ENCODE data around the gene CAMK1D. TPM values are rescaled to one million over a fixed set of nuclear protein-coding genes. Genes with fewer than 3 reads are reported as not detected.

The CAMK1D gene
- total and polyA plus RNA-seq, 2 donors (not counting 3 experiments of a cell fraction or from before 2014, with no cell fraction given): 0.37 to 4.2 TPM

- Histone ChIP-seq H3K27ac (ENCODE audit: insufficient read depth, low read depth, low read length) (no peak overlapping the region), H3K79me2 (ENCODE audit: control insufficient read depth, insufficient read depth, low read length) (no peaks in the 10 kb centered on the region), H3K9me1 (replicated peaks; ENCODE audit: control insufficient read depth, extremely low read depth, insufficient read depth, low read length) (no peaks in the 10 kb centered on the region), H4K20me1 (replicated peaks; ENCODE audit: control insufficient read depth, extremely low read depth, insufficient read depth, low read length) (no peaks in the 10 kb centered on the region), H3K27me3 (ENCODE audit: control insufficient read depth in 2 of 2, insufficient read depth in 2 of 2, low read length in 2 of 2) (peaks cover 0 to 1% of the 10 kb centered on the region in 2 experiments), H3K4me2 (ENCODE audit: insufficient read depth, low read length) (no peak overlapping the region), H3K9ac (replicated peaks; ENCODE audit: extremely low read depth, insufficient read depth, low read length) (no peak overlapping the region), H3K36me3 (ENCODE audit: control insufficient read depth in 2 of 2, extremely low read depth in 1 of 2, insufficient read depth in 2 of 2, low read length in 2 of 2) (no peaks in the 10 kb centered on the region), H2AFZ (ENCODE audit: low read depth, low read length) (no peak overlapping the region), H3K9me3 (replicated peaks; ENCODE audit: control insufficient read depth, insufficient read depth, low read length) (no peaks in the 10 kb centered on the region), H3K4me3 (replicated peaks in 1 of 3; ENCODE audit: insufficient read depth in 1 of 3, low read depth in 1 of 3, low read length in 3 of 3) (no peak overlapping the region), H3K4me1 (ENCODE audit: control insufficient read depth, extremely low read depth, insufficient read depth, low read length) (no peaks in the 10 kb centered on the region)
- ChIA-PET POLR2A (no interaction called here), CTCF (no interaction called here)
- FAIRE-seq: no peak
- dilution Hi-C loops (cut with MboI; ENCODE audit: extremely low pct_ligation_motif_present, low sequenced_read_pairs): no loop called here
- TF ChIP-seq MYC (IDR thresholded peaks at IDR 0.05; ENCODE audit: low read depth, low read length) (no peak), POLR2A (IDR thresholded peaks at IDR 0.05; ENCODE audit: low read depth, low read length) (no peak), JUN (IDR thresholded peaks at IDR 0.05; ENCODE audit: borderline replicate concordance, insufficient read depth, insufficient read length, low read depth) (no peak), GATA2 (IDR thresholded peaks at IDR 0.05; ENCODE audit: insufficient read depth, insufficient read length, low read depth, low read length) (no peak), EZH2 (IDR thresholded peaks at IDR 0.05; ENCODE audit: borderline replicate concordance, low read depth, low read length, severe bottlenecking) (no peak), FOS (IDR thresholded peaks at IDR 0.05; ENCODE audit: borderline replicate concordance, insufficient read depth, low read length) (no peak), MAX (IDR thresholded peaks at IDR 0.05; ENCODE audit: insufficient read depth, insufficient read length) (no peak), POLR2AphosphoS5 (IDR thresholded peaks at IDR 0.05; ENCODE audit: insufficient read depth, low read depth, low read length) (no peak)
- TF ChIP-seq, protein P1, sequence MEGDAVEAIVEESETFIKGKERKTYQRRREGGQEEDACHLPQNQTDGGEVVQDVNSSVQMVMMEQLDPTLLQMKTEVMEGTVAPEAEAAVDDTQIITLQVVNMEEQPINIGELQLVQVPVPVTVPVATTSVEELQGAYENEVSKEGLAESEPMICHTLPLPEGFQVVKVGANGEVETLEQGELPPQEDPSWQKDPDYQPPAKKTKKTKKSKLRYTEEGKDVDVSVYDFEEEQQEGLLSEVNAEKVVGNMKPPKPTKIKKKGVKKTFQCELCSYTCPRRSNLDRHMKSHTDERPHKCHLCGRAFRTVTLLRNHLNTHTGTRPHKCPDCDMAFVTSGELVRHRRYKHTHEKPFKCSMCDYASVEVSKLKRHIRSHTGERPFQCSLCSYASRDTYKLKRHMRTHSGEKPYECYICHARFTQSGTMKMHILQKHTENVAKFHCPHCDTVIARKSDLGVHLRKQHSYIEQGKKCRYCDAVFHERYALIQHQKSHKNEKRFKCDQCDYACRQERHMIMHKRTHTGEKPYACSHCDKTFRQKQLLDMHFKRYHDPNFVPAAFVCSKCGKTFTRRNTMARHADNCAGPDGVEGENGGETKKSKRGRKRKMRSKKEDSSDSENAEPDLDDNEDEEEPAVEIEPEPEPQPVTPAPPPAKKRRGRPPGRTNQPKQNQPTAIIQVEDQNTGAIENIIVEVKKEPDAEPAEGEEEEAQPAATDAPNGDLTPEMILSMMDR (IDR thresholded peaks at IDR 0.05; ENCODE audit: extremely low read depth in 1 of 2, insufficient read depth in 1 of 2, low read depth in 1 of 2, low read length in 2 of 2): no peak
- intact Hi-C loops (cut with micrococcal nuclease): no loop called here
- no TSS peak for BruUV-seq (replicated peaks)
- no peak for DNase-seq (ENCODE audit: low read depth, low spot score)
Measured at GRCh38 chr10:12795315-12796110, 446.2 kb downstream of the CAMK1D start.

Measured in endothelial cell of umbilical vein (primary cell).